Heart right ventricle (tissue), 16 donors: Measurements from ENCODE around the gene CTAGE1. TPM values are rescaled to one million over a fixed set of nuclear protein-coding genes. Genes with fewer than 3 reads are reported as not detected.

Experiments
- ATAC-seq, 8 donors: fragments of 200-7000 bp; cut with Tn5 transposase; one replicate each; pipeline ENCODE4 v1.9.1; 2020; ENCODE audit warnings: mild to moderate bottlenecking in 8 of 8, moderate library complexity in 8 of 8, moderate number of reproducible peaks in 1 of 8
- DNase-seq, 2 donors: peaks; one replicate each; pipeline ENCODE4 v3.0.0-alpha.2; 2020
- H3K27ac ChIP-seq, 10 donors: fragments of 200-600 bp; sonication (generic) in 2 of 10; one replicate each; pipeline versions ENCODE4 v1.5.0 to v1.8.0; 2020 to 2022; ENCODE audit warnings: mild to moderate bottlenecking in 3 of 10
- H3K27me3 ChIP-seq, 7 donors: fragments of 200-600 bp; one replicate each; pipeline ENCODE4 v1.8.0; 2021 to 2022; ENCODE audit warnings: mild to moderate bottlenecking in 2 of 7
- H3K36me3 ChIP-seq, 9 donors: fragments of 200-600 bp; sonication (generic) in 1 of 9; one replicate each; pipeline versions ENCODE4 v1.5.0 to v1.8.0; 2020 to 2022; ENCODE audit warnings: mild to moderate bottlenecking in 2 of 9
- H3K4me1 ChIP-seq, 9 donors: fragments of 200-600 bp; sonication (generic) in 1 of 9; one replicate each; pipeline versions ENCODE4 v1.5.0 to v1.8.0; 2020 to 2022; ENCODE audit warnings: mild to moderate bottlenecking in 4 of 9
- H3K4me3 ChIP-seq, 10 donors: fragments of 200-600 bp; sonication (generic) in 2 of 10; one replicate each; pipeline versions ENCODE4 v1.5.0 to v1.8.0; 2020 to 2022; ENCODE audit warnings: mild to moderate bottlenecking in 7 of 10, moderate library complexity in 2 of 10
- H3K9me3 ChIP-seq, 11 donors: fragments of 200-600 bp in 10 of 11; sonication (generic) in 2 of 11; one replicate each; pipeline versions ENCODE4 v1.5.0 to v1.8.0; 2013 to 2022; ENCODE audit warnings: mild to moderate bottlenecking in 2 of 11, control low read depth in 1 of 11, moderate library complexity in 1 of 11
- CTCF ChIP-seq, 9 donors: fragments of 200-600 bp; sonication (generic) in 2 of 9; IDR thresholded peaks; one replicate each; pipeline versions ENCODE4 v1.5.0 to v1.8.0; 2021 to 2022; ENCODE audit warnings: antibody characterized with exemption in 9 of 9, mild to moderate bottlenecking in 5 of 9, moderate library complexity in 1 of 9
- WGBS, 2 donors: extraction: QIAGEN DNeasy Blood & Tissue Kit; methylation state at CpG; one replicate each; pipeline ENCODE4 v1.1.7; 2013; ENCODE audit warnings: inconsistent platforms in 1 of 2; 5-methylcytosine and 5-hydroxymethylcytosine counted together
- intact Hi-C, 10 donors: fragments of 100-400 bp; cut with DNase I; formaldehyde crosslinking; loops; one replicate each; pipeline versions ENCODE4 v1.11.1 to v1.14.2; 2022
- polyA plus RNA-seq, 2 donors: library from polyadenylated mRNA; stranded (reverse); fragments of 200-250 nt; gene quantifications; one replicate each; pipeline ENCODE4 v1.2.3, GENCODE V29; 2013
- total RNA-seq, 10 donors: library from RNA; stranded (reverse); fragmentation: NEBNext Ultra II Directional in 3 of 10; extraction: Animal tissue kit (Norgen Biotek cat#: 25700) in 3 of 10; gene quantifications; one replicate each; pipeline versions ENCODE4 v1.2.1 to v1.2.4, GENCODE V29; 2021 to 2023
- donor health status: Arrhythmogenic right ventricular cardiomyopathy.
- donor health status: ischemic (EF 13 %, LVEDD 7.1; RV severe dilation, severe dysfunction).
- donor health status: healthy with polysubstance abuse.
- donor health status: DM: no; HTN: yes; CAD: no.
- donor health status: DM: no; HTN: no; CAD: no.
- donor health status: ischemic (EF 25% LVEDD 6.9; RV normal size, moderate dysfunction).
- donor health status: ischemic (EF 25% LVEDD 5.7; RV mildly dilated, moderate dysfunction).
- donor health status: healthy.
- donor health status: DM: yes; HTN: yes; CAD: no.
- donor health status: Ischemic cardiomyopathy.
- donor health status: ischemic (EF 35%, LVEDD 5.7; RV mildly dilated, moderate dysfunction).
- donor health status: nonischemic (EF 11% LVEDD 7.7; RV severe dilation, severe dysfunction).
- donor health status: DM: yes; HTN: yes; CAD: no.
- donor health status: PGD.
- donor health status: ischemic (EF 29% LVEDD 5.4; RV normal size, mild dysfunction).
- donor health status: nonischemic (EF 23%, LVEDD 6.1; RV moderate dilation, normal function).

CTAGE1 gene
- total and polyA plus RNA-seq, 12 donors = 0.07 to 0.10 TPM; not detected in 10

GRCh38 chr18:22391407-22392345 lies 26.0 kb downstream of the CTAGE1 start:
- H3K27ac ChIP-seq = no peak overlapping the region
- intact Hi-C loops = no loop called here
- no peak for DNase-seq

GRCh38 chr18:22387787-22388186 lies 29.9 kb downstream of the CTAGE1 start:
- Histone ChIP-seq H3K36me3 (no peaks in the 10 kb centered on the region), H3K9me3 (no peaks in the 10 kb centered on the region), H3K4me1 (peaks cover 0 to 19% (median 0%) of the 10 kb centered on the region in 9 donors), H3K4me3 (no peak overlapping the region), H3K27me3 (no peaks in the 10 kb centered on the region), H3K27ac (peak overlapping the region in 3 of 10 donors; percentile 7 to 60 (median 40))
- 44 to 65% methylated on average over 1 of the region's 1 CpG for WGBS, 2 donors
- ATAC-seq = peak; percentile 55 to 83 (median 68)
- TF ChIP-seq CTCF (IDR thresholded peaks at IDR 0.05) = no peak
- intact Hi-C loops = loop anchor here in 3 of 10 donors (10.0 kb wide), 4 partner anchors 47 to 177 kb away; no protein-coding TSS in a partner anchor
- DNase-seq = no peak

More at GRCh38 chr18:22391407-22392345, 26.0 kb downstream of the CTAGE1 start:
- no peaks in the 10 kb centered on the region for H3K9me3 ChIP-seq
- peaks cover 0 to 19% (median 0%) of the 10 kb centered on the region in 9 donors for H3K4me1 ChIP-seq
- H3K27me3 ChIP-seq = no peaks in the 10 kb centered on the region
- no peak overlapping the region for H3K4me3 ChIP-seq
- ATAC-seq = peak in 2 of 8 donors; percentile 22 to 57
- H3K36me3 ChIP-seq = no peaks in the 10 kb centered on the region
- TF ChIP-seq CTCF (IDR thresholded peaks at IDR 0.05) = no peak
- 59% methylated on average over 6 of the region's 6 CpGs for WGBS, 2 donors

- ATAC-seq (peak in 4 of 8 donors; percentile 25 to 81 (median 64)), DNase-seq (peak in 1 of 2 donors; percentile 33)
- Histone ChIP-seq H3K4me1 (peaks cover 0 to 19% (median 0%) of the 10 kb centered on the region in 9 donors), H3K4me3 (no peak overlapping the region), H3K27me3 (no peaks in the 10 kb centered on the region), H3K27ac (peak overlapping the region in 3 of 10 donors; percentile 7 to 60 (median 40)), H3K36me3 (no peaks in the 10 kb centered on the region), H3K9me3 (no peaks in the 10 kb centered on the region)
- WGBS, 2 donors = 45 to 64% methylated on average over 5 of the region's 5 CpGs
- TF ChIP-seq CTCF (IDR thresholded peaks at IDR 0.05) = no peak
- intact Hi-C loops = loop anchor here in 3 of 10 donors (10.0 kb wide), 4 partner anchors 47 to 177 kb away; no protein-coding TSS in a partner anchor
These were observed 30.4 kb downstream of the CTAGE1 start for GRCh38 chr18:22387364-22387763.

- no peak for TF ChIP-seq CTCF (IDR thresholded peaks at IDR 0.05)
- Histone ChIP-seq H3K4me1 (peaks cover 0 to 11% (median 0%) of the 10 kb centered on the region in 9 donors), H3K36me3 (no peaks in the 10 kb centered on the region), H3K4me3 (no peak overlapping the region), H3K27me3 (no peaks in the 10 kb centered on the region), H3K27ac (peak overlapping the region in 1 of 10 donors; percentile 8), H3K9me3 (no peaks in the 10 kb centered on the region)
- 43 to 61% methylated on average over 4 of the region's 4 CpGs for WGBS, 2 donors
- ATAC-seq (no peak), DNase-seq (no peak)
- intact Hi-C loops = loop anchor here in 3 of 10 donors (10.0 kb wide), 4 partner anchors 49 to 179 kb away; no protein-coding TSS in a partner anchor
These were observed 32.0 kb downstream of the CTAGE1 start for GRCh38 chr18:22385718-22386117.
